Measurements from ENCODE around the gene ST7. TPM values are rescaled to one million over a fixed set of nuclear protein-coding genes. Genes with fewer than 3 reads are reported as not detected.

Gene ST7
- total RNA-seq, 2 donors from 2014 or later, result 24.6 to 34.3 TPM

DNA sequence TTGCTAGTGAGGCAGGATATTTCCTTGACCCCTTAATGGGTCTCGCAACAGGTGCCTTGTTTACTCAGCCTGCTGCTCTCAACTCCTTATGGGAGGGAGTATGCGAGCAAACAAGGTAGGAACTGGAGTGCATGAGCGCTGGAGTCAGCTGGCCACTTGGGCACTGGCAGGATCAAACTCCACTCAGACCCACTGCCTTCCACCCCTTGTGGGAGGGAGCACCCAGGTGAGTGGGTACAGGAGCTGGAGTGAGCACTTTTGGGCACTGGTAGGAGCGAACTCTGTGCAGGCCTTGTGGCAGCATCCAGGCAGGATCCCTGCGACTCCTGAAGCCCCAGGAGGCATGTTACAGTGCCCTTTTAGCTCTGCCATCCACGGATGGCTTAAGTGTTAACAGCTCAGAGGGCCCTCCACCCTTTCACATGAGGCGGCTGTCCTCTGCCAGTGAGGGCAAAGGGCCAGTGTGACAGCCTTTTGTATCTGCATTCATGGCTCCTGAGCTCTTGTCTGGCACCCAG, 123.2 kb downstream of the ST7 start:
- H3K9me3 ChIP-seq, result no peaks in the 10 kb centered on the region
- H3K4me3 ChIP-seq, result no peak overlapping the region
- WGBS, 2 donors, result 62 to 63% methylated on average over 4 to 7 of the region's 7 CpGs
- no peak for ATAC-seq
- intact Hi-C loops (cut with DNase I), result no loop called here
- no peak for TF ChIP-seq POLR2A (IDR thresholded peaks at IDR 0.05)
- TF ChIP-seq, protein P1, sequence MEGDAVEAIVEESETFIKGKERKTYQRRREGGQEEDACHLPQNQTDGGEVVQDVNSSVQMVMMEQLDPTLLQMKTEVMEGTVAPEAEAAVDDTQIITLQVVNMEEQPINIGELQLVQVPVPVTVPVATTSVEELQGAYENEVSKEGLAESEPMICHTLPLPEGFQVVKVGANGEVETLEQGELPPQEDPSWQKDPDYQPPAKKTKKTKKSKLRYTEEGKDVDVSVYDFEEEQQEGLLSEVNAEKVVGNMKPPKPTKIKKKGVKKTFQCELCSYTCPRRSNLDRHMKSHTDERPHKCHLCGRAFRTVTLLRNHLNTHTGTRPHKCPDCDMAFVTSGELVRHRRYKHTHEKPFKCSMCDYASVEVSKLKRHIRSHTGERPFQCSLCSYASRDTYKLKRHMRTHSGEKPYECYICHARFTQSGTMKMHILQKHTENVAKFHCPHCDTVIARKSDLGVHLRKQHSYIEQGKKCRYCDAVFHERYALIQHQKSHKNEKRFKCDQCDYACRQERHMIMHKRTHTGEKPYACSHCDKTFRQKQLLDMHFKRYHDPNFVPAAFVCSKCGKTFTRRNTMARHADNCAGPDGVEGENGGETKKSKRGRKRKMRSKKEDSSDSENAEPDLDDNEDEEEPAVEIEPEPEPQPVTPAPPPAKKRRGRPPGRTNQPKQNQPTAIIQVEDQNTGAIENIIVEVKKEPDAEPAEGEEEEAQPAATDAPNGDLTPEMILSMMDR (IDR thresholded peaks at IDR 0.05), result no peak
- no peaks in the 10 kb centered on the region for H3K27me3 ChIP-seq
- no peaks in the 10 kb centered on the region for H3K36me3 ChIP-seq (replicated peaks in 1 of 2; ENCODE audit: insufficient read depth in 1 of 2, low read depth in 2 of 2)
- DNase-seq, result peak in 2 of 4 donors; percentile 9 to 37
- H3K27ac ChIP-seq, result peak overlapping the region in 1 of 4 donors; percentile 3
- peaks cover 52% of the 10 kb centered on the region for H3K4me1 ChIP-seq

DNA sequence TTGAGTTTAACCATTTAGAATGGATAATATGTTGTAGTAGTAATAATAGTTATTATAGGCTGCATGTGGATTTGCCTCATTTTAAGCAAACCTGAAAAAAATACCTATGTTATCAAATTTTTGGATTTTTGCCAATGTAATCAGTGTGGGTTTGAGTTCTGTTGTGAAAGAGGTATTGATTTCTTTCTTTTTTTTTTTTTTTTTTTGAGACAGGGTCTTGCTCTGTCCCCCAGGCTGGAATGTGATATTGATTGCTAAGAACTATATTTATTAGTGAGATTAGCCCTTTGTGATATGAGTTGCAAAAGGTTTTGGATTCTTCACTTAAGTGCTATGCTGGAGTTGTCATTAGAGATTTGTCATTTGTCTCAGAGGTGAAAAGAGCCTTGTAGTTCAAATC, 124.4 kb downstream of the ST7 start:
- intact Hi-C loops (cut with DNase I), result no loop called here
- peak overlapping the region in 1 of 4 donors; percentile 10 for H3K27ac ChIP-seq
- H3K4me3 ChIP-seq, result no peak overlapping the region
- H3K36me3 ChIP-seq (replicated peaks in 1 of 2; ENCODE audit: insufficient read depth in 1 of 2, low read depth in 2 of 2), result no peaks in the 10 kb centered on the region
- DNase-seq (no peak), ATAC-seq (peak; percentile 15)
- TF ChIP-seq, protein P1 (IDR thresholded peaks at IDR 0.05), result no peak
- TF ChIP-seq POLR2A (IDR thresholded peaks at IDR 0.05), result no peak
- no peaks in the 10 kb centered on the region for H3K9me3 ChIP-seq
- peaks cover 40% of the 10 kb centered on the region for H3K4me1 ChIP-seq
- no peaks in the 10 kb centered on the region for H3K27me3 ChIP-seq

DNA sequence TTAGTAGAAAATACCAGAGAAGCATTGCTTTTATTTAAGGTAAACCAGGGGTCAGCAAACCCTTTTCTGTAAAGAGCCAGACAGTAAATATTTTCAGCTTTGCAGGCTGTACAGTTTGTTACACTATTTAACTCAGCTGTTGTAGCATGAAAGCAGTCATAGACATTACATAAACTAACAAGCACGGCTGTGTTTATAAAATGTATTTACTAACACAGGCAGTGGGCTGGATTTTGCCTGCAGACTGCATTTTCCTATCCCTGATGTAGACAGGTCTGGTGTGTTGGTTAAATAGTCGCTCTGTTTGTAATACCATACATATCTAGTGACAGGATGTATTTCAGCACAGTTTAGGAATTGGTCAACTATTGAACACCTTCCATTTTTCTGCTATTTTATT, 129.3 kb downstream of the ST7 start:
- 43 to 65% methylated on average over 2 of the region's 2 CpGs for WGBS, 2 donors
- Histone ChIP-seq H3K4me1 (peaks cover 24% of the 10 kb centered on the region), H3K9me3 (no peaks in the 10 kb centered on the region), H3K4me3 (no peak overlapping the region), H3K36me3 (replicated peaks in 1 of 2; ENCODE audit: insufficient read depth in 1 of 2, low read depth in 2 of 2) (no peaks in the 10 kb centered on the region), H3K27me3 (no peaks in the 10 kb centered on the region), H3K27ac (no peak overlapping the region)
- intact Hi-C loops (cut with DNase I), result no loop called here
- DNase-seq, result no peak
- no peak for TF ChIP-seq POLR2A (IDR thresholded peaks at IDR 0.05)
- TF ChIP-seq, protein P1 (IDR thresholded peaks at IDR 0.05), result no peak
- ATAC-seq, result no peak

DNA sequence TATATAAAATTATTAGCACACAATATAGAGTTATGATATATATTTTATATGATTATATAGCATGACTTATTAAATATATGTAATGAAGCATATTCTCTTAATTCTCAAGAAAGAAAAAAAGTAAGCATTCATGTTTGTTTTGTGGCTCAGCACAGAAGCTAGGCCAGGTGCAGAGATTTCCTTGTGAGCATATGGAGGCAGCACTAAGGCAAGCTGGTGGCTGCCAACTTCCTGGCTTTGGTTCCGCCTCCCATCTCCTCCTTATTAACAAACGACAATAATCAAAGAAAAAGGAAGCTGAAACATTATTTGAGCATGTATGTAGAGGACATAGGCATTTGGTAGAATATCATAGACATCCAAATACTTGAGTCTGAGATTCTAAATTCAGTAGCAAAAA, 130.3 kb downstream of the ST7 start:
- Histone ChIP-seq H3K4me3 (no peak overlapping the region), H3K9me3 (no peaks in the 10 kb centered on the region), H3K4me1 (peaks cover 16% of the 10 kb centered on the region), H3K27me3 (no peaks in the 10 kb centered on the region), H3K36me3 (replicated peaks in 1 of 2; ENCODE audit: insufficient read depth in 1 of 2, low read depth in 2 of 2) (no peaks in the 10 kb centered on the region), H3K27ac (peak overlapping the region in 1 of 4 donors; percentile 38)
- DNase-seq (peak; percentile 33 to 59 (median 44)), ATAC-seq (peak; percentile 70)
- 15 to 20% methylated on average over 2 of the region's 2 CpGs for WGBS, 2 donors
- intact Hi-C loops (cut with DNase I), result no loop called here
- TF ChIP-seq, protein P1 (IDR thresholded peaks at IDR 0.05), result no peak
- TF ChIP-seq POLR2A (IDR thresholded peaks at IDR 0.05), result no peak

DNA sequence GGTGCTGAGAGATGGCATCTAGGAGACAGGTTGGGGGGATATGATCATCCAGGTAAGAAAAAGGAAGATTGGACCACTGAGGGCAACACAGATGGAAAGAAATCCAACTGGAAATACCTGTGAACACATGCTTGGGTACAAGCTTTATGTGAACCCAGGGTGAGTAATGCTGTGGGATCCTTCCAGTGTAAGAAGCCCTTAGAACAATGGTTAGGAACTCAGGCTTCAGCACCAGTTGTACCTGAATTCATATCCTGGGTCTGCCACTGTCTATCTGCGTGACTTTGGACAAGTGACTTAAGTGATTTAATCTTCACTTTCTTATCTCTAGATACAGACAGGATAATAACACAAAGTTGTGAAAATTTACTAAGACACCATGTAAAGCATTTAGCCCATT, 131.0 kb downstream of the ST7 start:
- no peaks in the 10 kb centered on the region for H3K36me3 ChIP-seq (replicated peaks in 1 of 2; ENCODE audit: insufficient read depth in 1 of 2, low read depth in 2 of 2)
- intact Hi-C loops (cut with DNase I), result no loop called here
- no peaks in the 10 kb centered on the region for H3K27me3 ChIP-seq
- no peak overlapping the region for H3K27ac ChIP-seq
- H3K9me3 ChIP-seq, result no peaks in the 10 kb centered on the region
- no peak for ATAC-seq
- H3K4me1 ChIP-seq, result peaks cover 20% of the 10 kb centered on the region
- no peak for DNase-seq
- TF ChIP-seq, protein P1 (IDR thresholded peaks at IDR 0.05), result no peak
- TF ChIP-seq POLR2A (IDR thresholded peaks at IDR 0.05), result no peak
- H3K4me3 ChIP-seq, result no peak overlapping the region
- WGBS, 2 donors, result 75 to 84% methylated on average over 1 of the region's 1 CpG
